ENCODE results near the gene CCDC192. TPM values are rescaled to one million over a fixed set of nuclear protein-coding genes. Genes with fewer than 3 reads are reported as not detected.

CCDC192 gene
- total RNA-seq, 1 experiment from 2014 or later = not detected

DNA sequence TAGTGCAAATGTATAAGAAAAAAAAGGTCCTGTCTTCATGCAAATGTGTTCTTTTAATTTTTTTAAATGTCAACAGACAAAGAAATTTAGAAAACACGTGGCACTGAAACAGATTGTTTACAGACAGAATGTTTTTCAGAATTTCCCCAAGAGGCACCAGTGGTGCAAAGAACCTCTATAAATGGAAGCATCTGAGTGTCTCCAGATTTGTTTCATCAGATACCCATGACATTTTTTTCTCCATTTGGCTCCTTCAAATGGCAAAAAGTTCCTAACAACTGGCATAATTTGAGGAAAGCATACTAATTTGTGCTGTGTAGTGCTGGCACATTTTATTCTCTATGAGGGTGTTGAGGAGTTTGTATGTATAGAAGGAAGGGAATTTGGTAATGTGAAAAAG, 15.0 kb downstream of the CCDC192 start:
- TF ChIP-seq CTCF (IDR thresholded peaks at IDR 0.05; ENCODE audit: insufficient read depth in 1 of 2, low read depth in 1 of 2, low read length in 1 of 2, severe bottlenecking in 1 of 2, unreplicated experiment in 1 of 2) = no peak
- H3K9me3 Mint-ChIP-seq (ENCODE audit: unreplicated experiment) = peaks cover 36% of the 10 kb centered on the region
- H3K36me3 ChIP-seq (ENCODE audit: control insufficient read depth, insufficient read depth, low read length) = no peaks in the 10 kb centered on the region
- no peak overlapping the region for H3K4me3 Mint-ChIP-seq (ENCODE audit: unreplicated experiment)
- H3K4me1 ChIP-seq = no peaks in the 10 kb centered on the region
- H3K36me3 Mint-ChIP-seq (ENCODE audit: insufficient read depth, unreplicated experiment) = no peaks in the 10 kb centered on the region
- no peak for DNase-seq
- intact Hi-C loops (cut with micrococcal nuclease; ENCODE audit: unreplicated experiment) = no loop called here
- H3K9me3 ChIP-seq = no peaks in the 10 kb centered on the region
- no peak overlapping the region for H3K4me3 ChIP-seq (ENCODE audit: low read depth, low read length)
- ChIA-PET CTCF (no interaction called here), POLR2A (no interaction called here)
- no peaks in the 10 kb centered on the region for H3K27me3 ChIP-seq (replicated peaks; ENCODE audit: control insufficient read depth, insufficient read depth, low read length)
- no peak overlapping the region for H3K27ac Mint-ChIP-seq (ENCODE audit: unreplicated experiment)
- no peaks in the 10 kb centered on the region for H3K4me1 Mint-ChIP-seq (ENCODE audit: low read depth, unreplicated experiment)
- no TSS peak for BruUV-seq (replicated peaks)
- no peaks in the 10 kb centered on the region for H3K27me3 Mint-ChIP-seq (ENCODE audit: insufficient read depth, unreplicated experiment)

GRCh38 chr5:127723571-127723970, 20.4 kb downstream of the CCDC192 start:
- no TSS peak for BruUV-seq (replicated peaks)
- POLR2A ChIA-PET = no interaction called here
- DNase-seq = no peak

DNA sequence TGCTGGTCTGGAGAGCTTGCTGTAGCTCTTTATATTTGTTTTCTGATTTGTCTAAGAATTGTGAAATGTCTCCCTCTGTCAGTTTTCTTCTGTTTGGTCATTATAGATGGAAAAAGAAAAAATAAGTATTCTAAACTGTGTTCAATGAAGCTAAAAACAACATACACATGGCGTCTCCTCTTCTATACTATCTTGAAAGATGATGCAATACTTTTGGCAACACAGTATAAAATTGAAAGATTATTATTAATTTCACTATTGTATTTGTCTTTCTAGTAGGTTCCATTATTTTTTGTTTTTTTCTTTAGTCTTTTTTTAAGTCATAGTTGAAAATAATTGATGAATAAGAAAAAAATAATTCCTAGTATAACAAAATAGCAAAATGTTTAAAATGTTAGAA, 22.5 kb downstream of the CCDC192 start:
- Histone ChIP-seq H3K4me1 (no peaks in the 10 kb centered on the region), H3K9me3 (no peaks in the 10 kb centered on the region), H3K36me3 (ENCODE audit: control insufficient read depth, insufficient read depth, low read length) (no peaks in the 10 kb centered on the region), H3K27me3 (replicated peaks; ENCODE audit: control insufficient read depth, insufficient read depth, low read length) (no peaks in the 10 kb centered on the region), H3K4me3 (ENCODE audit: low read depth, low read length) (no peak overlapping the region)
- H3K36me3 Mint-ChIP-seq (ENCODE audit: insufficient read depth, unreplicated experiment) = no peaks in the 10 kb centered on the region
- no peak for DNase-seq
- intact Hi-C loops (cut with micrococcal nuclease; ENCODE audit: unreplicated experiment) = no loop called here
- ChIA-PET POLR2A (no interaction called here), CTCF (no interaction called here)
- H3K4me1 Mint-ChIP-seq (ENCODE audit: low read depth, unreplicated experiment) = no peaks in the 10 kb centered on the region
- TF ChIP-seq CTCF (IDR thresholded peaks at IDR 0.05; ENCODE audit: insufficient read depth in 1 of 2, low read depth in 1 of 2, low read length in 1 of 2, severe bottlenecking in 1 of 2, unreplicated experiment in 1 of 2) = no peak
- no peak overlapping the region for H3K27ac Mint-ChIP-seq (ENCODE audit: unreplicated experiment)
- no TSS peak for BruUV-seq (replicated peaks)
- H3K27me3 Mint-ChIP-seq (ENCODE audit: insufficient read depth, unreplicated experiment) = no peaks in the 10 kb centered on the region
- H3K4me3 Mint-ChIP-seq (ENCODE audit: unreplicated experiment) = no peak overlapping the region
- peaks cover 25% of the 10 kb centered on the region for H3K9me3 Mint-ChIP-seq (ENCODE audit: unreplicated experiment)

More at GRCh38 chr5:127723571-127723970, 20.4 kb downstream of the CCDC192 start:
- intact Hi-C loops (cut with micrococcal nuclease; ENCODE audit: unreplicated experiment) = no loop called here
- H3K9me3 ChIP-seq = no peaks in the 10 kb centered on the region
- CTCF ChIA-PET = no interaction called here
- Mint-ChIP-seq H3K4me1 (ENCODE audit: low read depth, unreplicated experiment) (no peaks in the 10 kb centered on the region), H3K36me3 (ENCODE audit: insufficient read depth, unreplicated experiment) (no peaks in the 10 kb centered on the region), H3K27ac (ENCODE audit: unreplicated experiment) (no peak overlapping the region), H3K27me3 (ENCODE audit: insufficient read depth, unreplicated experiment) (no peaks in the 10 kb centered on the region), H3K9me3 (ENCODE audit: unreplicated experiment) (peaks cover 37% of the 10 kb centered on the region), H3K4me3 (ENCODE audit: unreplicated experiment) (no peak overlapping the region)
- no peaks in the 10 kb centered on the region for H3K27me3 ChIP-seq (replicated peaks; ENCODE audit: control insufficient read depth, insufficient read depth, low read length)
- TF ChIP-seq CTCF (IDR thresholded peaks at IDR 0.05; ENCODE audit: insufficient read depth in 1 of 2, low read depth in 1 of 2, low read length in 1 of 2, severe bottlenecking in 1 of 2, unreplicated experiment in 1 of 2) = no peak
- H3K4me1 ChIP-seq = no peaks in the 10 kb centered on the region
- no peaks in the 10 kb centered on the region for H3K36me3 ChIP-seq (ENCODE audit: control insufficient read depth, insufficient read depth, low read length)
- H3K4me3 ChIP-seq (ENCODE audit: low read depth, low read length) = no peak overlapping the region
